ENCODE results near the gene GPR137C. TPM values are rescaled to one million over a fixed set of nuclear protein-coding genes. Genes with fewer than 3 reads are reported as not detected.

The GPR137C gene
- total and polyA plus RNA-seq, 2 experiments from 2014 or later: 1.7 to 2.7 TPM

GRCh38 chr14:52661314-52661713 lies 108.7 kb downstream of the GPR137C start:
- Histone ChIP-seq H3K27ac (no peak overlapping the region), H3K36me3 (peaks cover 15% of the 10 kb centered on the region), H3K4me3 (no peak overlapping the region), H3K9me3 (ENCODE audit: low read depth) (no peaks in the 10 kb centered on the region), H3K4me1 (ENCODE audit: low read depth) (no peaks in the 10 kb centered on the region), H3K27me3 (no peaks in the 10 kb centered on the region)
- no peak for TF ChIP-seq CTCF (IDR thresholded peaks at IDR 0.05; ENCODE audit: low read depth, low read length)
- DNase-seq (ENCODE audit: low read depth in 1 of 2, low spot score in 1 of 2): no peak

- no peaks in the 10 kb centered on the region for H3K4me1 ChIP-seq (ENCODE audit: low read depth)
- H3K27me3 ChIP-seq: no peaks in the 10 kb centered on the region
- H3K9me3 ChIP-seq (ENCODE audit: low read depth): no peaks in the 10 kb centered on the region
- no peak for DNase-seq (ENCODE audit: low read depth in 1 of 2, low spot score in 1 of 2)
- no peak overlapping the region for H3K4me3 ChIP-seq
- H3K36me3 ChIP-seq: peaks cover 13% of the 10 kb centered on the region
- no peak for TF ChIP-seq CTCF (IDR thresholded peaks at IDR 0.05; ENCODE audit: low read depth, low read length)
- no peak overlapping the region for H3K27ac ChIP-seq
These were observed 111.2 kb downstream of the GPR137C start for GRCh38 chr14:52663850-52664249.

GRCh38 chr14:52678591-52678990 lies 126.0 kb downstream of the GPR137C start:
- H3K27me3 ChIP-seq: no peaks in the 10 kb centered on the region
- H3K9me3 ChIP-seq (ENCODE audit: low read depth): no peaks in the 10 kb centered on the region
- H3K27ac ChIP-seq: no peak overlapping the region
- TF ChIP-seq CTCF (IDR thresholded peaks at IDR 0.05; ENCODE audit: low read depth, low read length): no peak
- no peaks in the 10 kb centered on the region for H3K4me1 ChIP-seq (ENCODE audit: low read depth)
- peaks cover 14% of the 10 kb centered on the region for H3K36me3 ChIP-seq
- no peak overlapping the region for H3K4me3 ChIP-seq
- DNase-seq (ENCODE audit: low read depth in 1 of 2, low spot score in 1 of 2): no peak

GRCh38 chr14:52683985-52684520 lies 131.4 kb downstream of the GPR137C start:
- no peak for TF ChIP-seq CTCF (IDR thresholded peaks at IDR 0.05; ENCODE audit: low read depth, low read length)
- Histone ChIP-seq H3K36me3 (no peaks in the 10 kb centered on the region), H3K27ac (no peak overlapping the region), H3K9me3 (ENCODE audit: low read depth) (no peaks in the 10 kb centered on the region), H3K27me3 (no peaks in the 10 kb centered on the region), H3K4me3 (no peak overlapping the region), H3K4me1 (ENCODE audit: low read depth) (no peaks in the 10 kb centered on the region)
- no peak for DNase-seq (ENCODE audit: low read depth in 1 of 2, low spot score in 1 of 2)

GRCh38 chr14:52686176-52686575 lies 133.5 kb downstream of the GPR137C start:
- H3K4me3 ChIP-seq: no peak overlapping the region
- no peaks in the 10 kb centered on the region for H3K4me1 ChIP-seq (ENCODE audit: low read depth)
- H3K36me3 ChIP-seq: no peaks in the 10 kb centered on the region
- no peaks in the 10 kb centered on the region for H3K9me3 ChIP-seq (ENCODE audit: low read depth)
- H3K27me3 ChIP-seq: no peaks in the 10 kb centered on the region
- no peak for DNase-seq (ENCODE audit: low read depth in 1 of 2, low spot score in 1 of 2)
- TF ChIP-seq CTCF (IDR thresholded peaks at IDR 0.05; ENCODE audit: low read depth, low read length): no peak
- no peak overlapping the region for H3K27ac ChIP-seq

Other genes starting within 250 kb of the GPR137C start
- not detected in 2 replicates for gene PTGER2, start 238.5 kb upstream of the GPR137C start, total RNA-seq
- not detected in 2 replicates for gene PTGER2, start 238.5 kb upstream of the GPR137C start, polyA plus RNA-seq
- gene TXNDC16, start 331 bp upstream of the GPR137C start, total RNA-seq: 4.7 and 7.8 TPM in 2 replicates
- gene TXNDC16, start 331 bp upstream of the GPR137C start, polyA plus RNA-seq: 6.9 and 10.7 TPM in 2 replicates
- gene ERO1A, start 142.7 kb downstream of the GPR137C start, total RNA-seq: 57.9 and 58.0 TPM in 2 replicates
- gene ERO1A, start 142.7 kb downstream of the GPR137C start, polyA plus RNA-seq: 38.8 and 52.4 TPM in 2 replicates
- 140 and 151 TPM in 2 replicates for gene PSMC6, start 154.4 kb downstream of the GPR137C start, total RNA-seq
- gene PSMC6, start 154.4 kb downstream of the GPR137C start, polyA plus RNA-seq: 135 and 161 TPM in 2 replicates
- gene STYX, start 177.3 kb downstream of the GPR137C start, total RNA-seq: 8.1 and 11.4 TPM in 2 replicates
- gene STYX, start 177.3 kb downstream of the GPR137C start, polyA plus RNA-seq: 8.9 and 10.7 TPM in 2 replicates
- 9.6 and 10.8 TPM in 2 replicates for gene GNPNAT1, start 238.8 kb downstream of the GPR137C start, total RNA-seq
- 13.0 and 14.2 TPM in 2 replicates for gene GNPNAT1, start 238.8 kb downstream of the GPR137C start, polyA plus RNA-seq